Measurements from ENCODE around the gene MYH15. TPM values are rescaled to one million over a fixed set of nuclear protein-coding genes. Genes with fewer than 3 reads are reported as not detected.

Gene MYH15
- total and polyA plus RNA-seq, 8 donors = 0.05 to 0.70 (median 0.32) TPM

GRCh38 chr3:108552267-108553159 is 42.1 kb upstream of the MYH15 start:
- ATAC-seq (peak; percentile 72), DNase-seq (peak in 2 of 4 donors; percentile 43 to 57)
- H3K4me1 ChIP-seq = no peaks in the 10 kb centered on the region
- H3K4me3 ChIP-seq = no peak overlapping the region
- peak in 1 of 2 donors; percentile 37 for TF ChIP-seq CTCF (IDR thresholded peaks at IDR 0.05)
- no peak overlapping the region for H3K27ac ChIP-seq
- intact Hi-C loops (cut with DNase I) = loop anchor here in 1 of 2 donors (5.0 kb wide), 1 partner anchor 65 kb away; no protein-coding TSS in a partner anchor
- H3K9me3 ChIP-seq = no peaks in the 10 kb centered on the region
- H3K27me3 ChIP-seq = no peaks in the 10 kb centered on the region
- H3K36me3 ChIP-seq = no peaks in the 10 kb centered on the region

- intact Hi-C loops (cut with DNase I) = no loop called here
- no peak for DNase-seq
- no peaks in the 10 kb centered on the region for H3K27me3 ChIP-seq
Measured at GRCh38 chr3:108548886-108549285, 38.5 kb upstream of the MYH15 start.

GRCh38 chr3:108548304-108548703 is 37.9 kb upstream of the MYH15 start:
- Histone ChIP-seq H3K27me3 (no peaks in the 10 kb centered on the region), H3K4me1 (no peaks in the 10 kb centered on the region), H3K36me3 (peaks cover 0 to 6% of the 10 kb centered on the region in 2 donors), H3K27ac (no peak overlapping the region), H3K4me3 (no peak overlapping the region), H3K9me3 (no peaks in the 10 kb centered on the region)
- no peak for ATAC-seq
- DNase-seq = no peak
- TF ChIP-seq CTCF (IDR thresholded peaks at IDR 0.05) = no peak
- intact Hi-C loops (cut with DNase I) = no loop called here

More at GRCh38 chr3:108548886-108549285, 38.5 kb upstream of the MYH15 start:
- no peak overlapping the region for H3K4me3 ChIP-seq
- H3K36me3 ChIP-seq = no peaks in the 10 kb centered on the region
- ATAC-seq = no peak
- no peak for TF ChIP-seq CTCF (IDR thresholded peaks at IDR 0.05)
- no peaks in the 10 kb centered on the region for H3K4me1 ChIP-seq
- H3K9me3 ChIP-seq = no peaks in the 10 kb centered on the region
- no peak overlapping the region for H3K27ac ChIP-seq

GRCh38 chr3:108546692-108547091 is 36.3 kb upstream of the MYH15 start:
- peak overlapping the region; percentile 4 to 7 for H3K27ac ChIP-seq
- TF ChIP-seq CTCF (IDR thresholded peaks at IDR 0.05) = no peak
- H3K36me3 ChIP-seq = peaks cover 0 to 9% of the 10 kb centered on the region in 2 donors
- DNase-seq = no peak
- H3K9me3 ChIP-seq = no peaks in the 10 kb centered on the region
- no peak overlapping the region for H3K4me3 ChIP-seq
- H3K4me1 ChIP-seq = no peaks in the 10 kb centered on the region
- intact Hi-C loops (cut with DNase I) = no loop called here
- no peaks in the 10 kb centered on the region for H3K27me3 ChIP-seq
- ATAC-seq = no peak

- peak in 2 of 4 donors; percentile 22 to 30 for DNase-seq
- intact Hi-C loops (cut with DNase I) = no loop called here
Measured at GRCh38 chr3:108546247-108546646, 35.9 kb upstream of the MYH15 start.

More at GRCh38 chr3:108546247-108546646, 35.9 kb upstream of the MYH15 start:
- Histone ChIP-seq H3K9me3 (no peaks in the 10 kb centered on the region), H3K36me3 (peaks cover 0 to 9% of the 10 kb centered on the region in 2 donors), H3K4me1 (no peaks in the 10 kb centered on the region), H3K27me3 (no peaks in the 10 kb centered on the region), H3K27ac (peak overlapping the region; percentile 4 to 7), H3K4me3 (no peak overlapping the region)
- no peak for TF ChIP-seq CTCF (IDR thresholded peaks at IDR 0.05)
- peak; percentile 55 for ATAC-seq

All from left lung (tissue), 10 donors.